ENCODE measurements around the gene SERPINA3. TPM values are rescaled to one million over a fixed set of nuclear protein-coding genes. Genes with fewer than 3 reads are reported as not detected.

The SERPINA3 gene
- total RNA-seq, 4 donors from 2014 or later: 3.3 to 223 (median 54.8) TPM

DNA sequence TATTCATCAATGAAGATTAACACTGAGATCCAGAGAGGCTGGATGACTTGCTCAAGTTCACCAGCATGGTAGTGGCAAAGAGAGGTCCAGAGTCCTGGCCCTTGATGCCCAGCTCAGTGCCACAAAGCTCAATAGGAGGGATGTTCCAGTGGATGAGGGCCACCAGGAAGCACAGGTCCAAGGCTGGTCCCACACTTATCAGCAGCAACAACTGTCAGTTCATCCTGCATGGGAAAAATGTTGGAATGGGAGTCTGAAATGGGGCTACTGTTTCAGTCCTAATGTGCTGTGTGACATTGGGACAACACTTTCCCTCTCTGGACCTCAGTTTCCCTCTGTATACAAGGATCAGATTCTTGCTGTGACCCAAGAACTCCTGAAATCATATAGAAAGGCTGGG lies 19.7 kb upstream of the SERPINA3 start:
- DNase-seq: no peak
- intact Hi-C loops (cut with DNase I): no loop called here

DNA sequence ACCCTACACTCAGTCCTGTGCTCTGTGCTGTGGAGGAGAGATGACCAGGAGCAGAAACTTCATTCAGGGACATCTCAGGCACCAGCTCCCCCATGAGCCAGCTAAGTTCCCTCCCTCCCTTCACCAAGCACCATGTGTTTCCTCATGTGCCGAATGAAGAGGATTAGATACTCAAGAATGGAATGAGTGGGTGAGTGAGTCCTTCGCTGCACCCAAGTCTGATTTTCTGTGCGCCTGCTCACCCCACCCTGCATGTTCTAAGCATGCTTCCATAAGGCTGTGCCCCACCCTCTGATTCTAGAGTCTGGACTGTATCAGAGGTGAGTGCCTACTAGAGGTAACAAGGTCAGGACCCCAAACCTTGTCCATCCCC lies 18.8 kb upstream of the SERPINA3 start:
- Histone ChIP-seq H3K4me1 (peaks cover 0 to under 1% (median under 1%) of the 10 kb centered on the region in 3 donors), H3K4me3 (no peak overlapping the region), H3K9me3 (no peaks in the 10 kb centered on the region), H3K27ac (no peak overlapping the region), H3K27me3 (no peaks in the 10 kb centered on the region), H3K36me3 (no peaks in the 10 kb centered on the region)
- no peak for DNase-seq
- intact Hi-C loops (cut with DNase I): no loop called here
- 58 to 76% methylated on average over 3 of the region's 3 CpGs for WGBS, 2 donors
- no peak for TF ChIP-seq POLR2A (IDR thresholded peaks at IDR 0.05)
- TF ChIP-seq, protein P1, sequence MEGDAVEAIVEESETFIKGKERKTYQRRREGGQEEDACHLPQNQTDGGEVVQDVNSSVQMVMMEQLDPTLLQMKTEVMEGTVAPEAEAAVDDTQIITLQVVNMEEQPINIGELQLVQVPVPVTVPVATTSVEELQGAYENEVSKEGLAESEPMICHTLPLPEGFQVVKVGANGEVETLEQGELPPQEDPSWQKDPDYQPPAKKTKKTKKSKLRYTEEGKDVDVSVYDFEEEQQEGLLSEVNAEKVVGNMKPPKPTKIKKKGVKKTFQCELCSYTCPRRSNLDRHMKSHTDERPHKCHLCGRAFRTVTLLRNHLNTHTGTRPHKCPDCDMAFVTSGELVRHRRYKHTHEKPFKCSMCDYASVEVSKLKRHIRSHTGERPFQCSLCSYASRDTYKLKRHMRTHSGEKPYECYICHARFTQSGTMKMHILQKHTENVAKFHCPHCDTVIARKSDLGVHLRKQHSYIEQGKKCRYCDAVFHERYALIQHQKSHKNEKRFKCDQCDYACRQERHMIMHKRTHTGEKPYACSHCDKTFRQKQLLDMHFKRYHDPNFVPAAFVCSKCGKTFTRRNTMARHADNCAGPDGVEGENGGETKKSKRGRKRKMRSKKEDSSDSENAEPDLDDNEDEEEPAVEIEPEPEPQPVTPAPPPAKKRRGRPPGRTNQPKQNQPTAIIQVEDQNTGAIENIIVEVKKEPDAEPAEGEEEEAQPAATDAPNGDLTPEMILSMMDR (IDR thresholded peaks at IDR 0.05): no peak

More for the DNA sequence above, 19.7 kb upstream of the SERPINA3 start:
- Histone ChIP-seq H3K4me1 (no peaks in the 10 kb centered on the region), H3K27ac (no peak overlapping the region), H3K27me3 (peaks cover 0 to 4% (median 0%) of the 10 kb centered on the region in 4 donors), H3K4me3 (no peak overlapping the region), H3K9me3 (no peaks in the 10 kb centered on the region), H3K36me3 (no peaks in the 10 kb centered on the region)
- no peak for TF ChIP-seq POLR2A (IDR thresholded peaks at IDR 0.05)
- TF ChIP-seq, protein P1 (IDR thresholded peaks at IDR 0.05): no peak

DNA sequence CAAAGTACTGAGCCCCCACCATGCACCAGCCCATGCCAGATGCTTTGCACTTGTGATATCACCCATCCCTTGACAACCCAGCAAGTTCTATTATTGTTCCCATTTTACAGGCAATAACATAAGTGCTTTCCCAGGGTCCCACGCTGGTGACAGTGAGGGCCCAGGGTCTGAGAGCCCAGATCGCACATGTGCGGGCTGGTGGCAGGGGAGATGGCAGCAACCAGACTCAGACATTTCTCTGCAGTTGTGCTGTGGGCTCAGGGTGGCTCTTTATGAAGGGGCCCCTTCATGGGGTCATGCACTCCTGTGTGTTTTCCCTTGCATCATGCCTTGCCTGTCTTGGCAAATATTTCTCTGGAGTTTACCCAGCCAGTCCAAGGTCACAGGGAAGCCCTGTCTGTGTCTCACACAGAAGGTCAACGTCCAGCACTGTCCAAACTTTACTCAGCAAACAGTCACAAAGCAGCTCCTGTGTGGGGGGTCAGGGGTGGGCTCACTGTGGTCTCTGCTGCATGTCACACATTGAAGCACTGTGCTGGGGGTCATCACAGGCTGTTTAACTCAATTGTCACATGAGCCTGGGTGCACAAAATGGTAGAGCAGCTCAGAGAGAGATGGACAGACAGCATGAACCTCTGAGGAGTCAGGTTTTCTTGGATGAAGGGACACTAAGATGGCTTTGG lies 18.3 kb upstream of the SERPINA3 start:
- Histone ChIP-seq H3K4me3 (no peak overlapping the region), H3K36me3 (no peaks in the 10 kb centered on the region), H3K4me1 (peaks cover 4 to 6% (median 6%) of the 10 kb centered on the region in 3 donors), H3K27me3 (no peaks in the 10 kb centered on the region), H3K27ac (no peak overlapping the region), H3K9me3 (no peaks in the 10 kb centered on the region)
- DNase-seq: no peak
- intact Hi-C loops (cut with DNase I): no loop called here
- 83 to 88% methylated on average over 4 of the region's 4 CpGs for whole genome bisulfite sequencing, 2 donors
- TF ChIP-seq, protein P1 (IDR thresholded peaks at IDR 0.05): no peak
- no peak for TF ChIP-seq POLR2A (IDR thresholded peaks at IDR 0.05)

DNA sequence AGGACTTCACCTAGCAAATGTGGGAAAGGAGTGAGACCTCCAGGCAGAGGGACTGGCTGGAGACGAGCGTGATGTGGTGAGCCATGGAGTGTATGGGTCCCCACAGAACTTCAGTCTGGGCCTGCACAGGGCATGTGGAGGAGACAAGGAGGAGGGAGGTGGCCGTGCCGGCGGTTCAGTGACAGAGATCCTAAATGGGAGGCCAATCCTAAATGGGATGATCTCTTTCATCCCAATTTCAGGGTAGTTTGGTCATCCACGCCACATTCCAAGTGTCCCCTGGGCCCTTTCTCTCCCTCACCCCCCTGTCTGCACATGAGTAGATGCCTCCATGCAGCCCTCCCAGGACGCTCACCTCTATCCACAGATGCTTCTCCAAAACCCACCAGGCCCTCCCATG lies 17.8 kb upstream of the SERPINA3 start:
- 92% methylated on average over 7 of the region's 7 CpGs for WGBS, 2 donors
- no peaks in the 10 kb centered on the region for H3K36me3 ChIP-seq
- H3K27ac ChIP-seq: no peak overlapping the region
- no peaks in the 10 kb centered on the region for H3K9me3 ChIP-seq
- no peak overlapping the region for H3K4me3 ChIP-seq
- no peak for DNase-seq
- no peak for TF ChIP-seq POLR2A (IDR thresholded peaks at IDR 0.05)
- TF ChIP-seq, protein P1 (IDR thresholded peaks at IDR 0.05): no peak
- H3K27me3 ChIP-seq: no peaks in the 10 kb centered on the region
- H3K4me1 ChIP-seq: peaks cover 10 to 12% (median 11%) of the 10 kb centered on the region in 3 donors
- intact Hi-C loops (cut with DNase I): no loop called here

DNA sequence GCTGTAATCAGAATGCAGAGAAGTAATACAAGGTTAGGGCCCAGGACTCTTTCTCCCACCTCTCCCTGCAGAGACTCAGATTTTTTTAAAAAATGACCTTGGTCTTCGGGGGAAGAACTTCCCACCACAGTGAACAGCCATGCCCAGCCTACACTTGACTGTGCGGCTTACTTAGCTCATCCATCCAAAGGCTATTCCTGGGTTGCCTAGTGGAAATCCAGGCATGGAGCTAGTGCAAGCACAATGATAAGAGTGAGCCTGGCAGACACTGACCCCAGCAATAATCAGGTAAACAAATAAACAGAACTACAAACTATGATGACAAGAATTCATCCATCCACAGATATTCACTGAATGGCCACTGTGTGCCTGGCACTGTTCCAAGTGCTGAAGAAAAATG lies 16.3 kb upstream of the SERPINA3 start:
- Histone ChIP-seq H3K9me3 (no peaks in the 10 kb centered on the region), H3K36me3 (no peaks in the 10 kb centered on the region), H3K4me1 (peaks cover 21 to 26% (median 26%) of the 10 kb centered on the region in 3 donors), H3K27ac (no peak overlapping the region), H3K27me3 (no peaks in the 10 kb centered on the region), H3K4me3 (no peak overlapping the region)
- no peak for DNase-seq
- TF ChIP-seq, protein P1 (IDR thresholded peaks at IDR 0.05): no peak
- no peak for TF ChIP-seq POLR2A (IDR thresholded peaks at IDR 0.05)
- intact Hi-C loops (cut with DNase I): no loop called here
- WGBS, 2 donors: 100% methylated on average over 1 to 2 of the region's 2 CpGs
